Right kidney (tissue), 1 donor: ENCODE data around the gene HDDC3.
"Not testable (repeated sequence)": the region's sequence is repeated elsewhere in the genome, so short reads cannot be mapped to it uniquely, and the experiment has no call there.

Source experiments
- DNase-seq: peaks from one replicate; pipeline ENCODE4 v3.0.0-alpha.2; 2016

The HDDC3 gene

GRCh38 chr15:90932660-90932991 is 277 bp upstream of the HDDC3 start:
- no peak for DNase-seq

- no peak for DNase-seq
These were observed 848 bp downstream of the HDDC3 start for GRCh38 chr15:90931575-90931827.

DNA sequence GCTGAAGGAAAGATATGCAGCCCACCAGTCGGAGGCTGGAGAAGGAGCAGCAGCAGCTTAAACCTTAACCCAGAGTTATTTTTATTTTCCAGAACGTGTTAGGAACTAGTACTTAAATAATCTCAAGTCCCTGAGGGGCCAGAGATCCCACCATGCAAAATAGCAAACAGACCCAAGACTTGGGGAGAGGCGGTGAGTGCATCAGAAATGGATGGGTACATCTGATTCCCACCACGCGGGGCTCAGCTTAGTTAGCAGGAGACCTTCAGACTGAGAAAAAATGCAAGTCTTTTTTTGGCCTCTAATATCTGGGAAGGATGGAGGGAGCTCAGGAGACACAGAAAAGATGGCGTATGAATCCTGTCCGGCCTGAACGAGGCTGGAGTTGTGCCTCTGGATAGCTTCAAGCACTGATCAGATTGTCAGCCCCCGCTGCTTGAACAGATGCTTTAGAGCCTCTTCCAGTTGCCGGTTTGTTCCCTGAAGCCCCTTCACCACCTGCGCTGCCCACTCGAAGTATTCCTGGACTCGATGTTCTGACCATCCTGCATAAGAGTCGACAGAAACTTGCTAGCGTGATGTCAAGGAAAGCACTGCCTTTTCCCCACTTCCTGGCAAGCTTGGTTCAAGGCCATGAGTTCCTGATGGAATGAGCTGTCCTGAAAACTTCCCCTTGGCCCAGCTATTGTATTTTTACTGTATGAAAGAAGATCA is 1.3 kb downstream of the HDDC3 start:
- DNase-seq, result peak; percentile 16

DNA sequence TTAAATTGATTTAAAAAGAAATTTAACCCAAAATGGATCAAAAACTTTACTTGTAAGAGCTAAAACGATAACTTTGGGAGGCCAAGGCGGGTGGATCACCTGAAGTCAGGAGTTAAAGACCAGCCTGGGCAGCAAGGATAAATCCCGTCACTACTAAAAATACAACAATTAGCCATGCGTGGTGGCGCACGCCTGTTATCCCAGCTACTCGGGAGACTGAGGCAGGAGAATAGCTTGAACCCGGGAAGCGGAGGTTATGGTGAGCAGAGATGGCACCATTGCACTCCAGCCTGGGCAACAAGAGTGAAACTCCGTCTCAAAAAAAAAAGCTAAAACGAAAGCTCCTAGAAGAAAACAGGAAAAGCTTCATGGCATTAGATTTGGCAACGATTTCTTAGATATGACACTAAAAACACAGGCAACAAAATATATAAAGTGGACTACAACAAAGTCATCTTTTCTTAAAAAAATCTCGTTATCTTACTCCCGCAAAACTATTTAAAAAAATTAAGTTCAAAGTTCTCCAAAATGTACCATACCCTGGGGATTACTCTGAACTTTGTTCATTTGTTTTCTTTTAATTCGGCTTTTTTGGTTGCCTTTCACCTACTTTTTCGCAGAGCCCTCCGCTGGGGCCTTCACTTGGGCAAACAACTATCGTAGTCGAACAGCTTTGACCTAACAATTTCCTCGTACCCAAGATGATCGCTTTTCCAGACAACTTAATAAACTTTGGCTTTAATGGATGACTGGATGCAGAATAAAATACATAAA is 2.9 kb downstream of the HDDC3 start:
- DNase-seq, result no peak

DNA sequence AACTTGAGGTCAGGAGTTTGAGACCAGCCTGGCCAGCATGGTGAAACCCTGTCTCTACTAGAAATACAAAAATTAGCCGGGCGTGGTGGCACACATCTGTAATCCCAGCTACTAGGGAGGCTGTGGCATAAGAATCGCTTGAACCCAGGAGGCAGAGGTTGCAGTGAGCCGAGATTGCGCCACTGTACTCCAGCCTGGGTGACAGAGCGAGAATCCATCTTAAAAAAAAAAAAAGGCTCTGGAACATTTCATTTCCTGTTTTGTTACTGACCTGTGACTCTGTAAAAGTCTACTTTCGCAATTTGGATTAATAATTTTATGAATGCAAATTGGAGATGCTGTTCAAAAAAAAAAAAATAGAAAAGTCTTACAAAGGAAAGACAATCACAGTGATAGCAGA is 4.2 kb downstream of the HDDC3 start:
- DNase-seq, result not testable (repeated sequence)

DNA sequence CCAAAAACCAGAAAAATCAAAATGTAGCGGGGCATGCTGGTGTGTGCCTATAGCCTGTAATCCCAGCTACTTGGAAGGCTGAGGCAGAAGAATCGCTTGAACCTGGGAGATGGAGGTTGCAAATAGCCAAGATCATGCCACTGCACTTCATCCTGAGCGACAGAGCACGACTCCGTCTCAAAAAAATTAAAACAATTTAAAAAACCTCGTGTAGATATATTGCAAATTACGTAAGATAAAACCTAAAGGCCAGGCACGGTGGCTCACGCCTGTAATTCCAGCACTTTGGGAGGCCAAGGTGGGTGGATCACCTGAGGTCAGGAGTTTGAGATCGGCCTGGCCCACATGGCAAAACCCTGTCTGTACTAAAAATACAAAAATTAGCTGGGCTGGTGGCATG is 5.6 kb downstream of the HDDC3 start:
- DNase-seq, result not testable (repeated sequence)

DNA sequence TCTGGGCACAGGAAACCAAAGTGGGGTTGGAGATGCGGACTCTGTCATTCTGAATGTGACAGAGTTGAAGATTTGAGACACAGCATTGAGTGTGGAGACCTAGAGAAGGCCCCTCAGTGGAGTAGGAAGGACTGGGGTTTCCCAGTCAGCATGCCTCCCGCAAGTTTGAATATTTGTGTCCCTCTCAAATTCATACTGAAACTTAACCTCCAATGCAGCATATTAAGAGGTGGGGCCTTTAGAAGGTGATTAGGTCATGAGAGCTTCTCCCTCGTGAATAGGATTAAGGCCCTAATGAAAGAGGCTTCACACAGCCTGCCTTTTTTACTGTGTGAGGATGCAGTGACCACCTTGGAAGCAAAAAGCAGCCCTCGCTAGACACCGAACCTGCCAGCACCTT is 8.0 kb downstream of the HDDC3 start:
- no peak for DNase-seq

GRCh38 chr15:90922712-90923322 is 9.5 kb downstream of the HDDC3 start:
- DNase-seq, result not testable (repeated sequence)

DNA sequence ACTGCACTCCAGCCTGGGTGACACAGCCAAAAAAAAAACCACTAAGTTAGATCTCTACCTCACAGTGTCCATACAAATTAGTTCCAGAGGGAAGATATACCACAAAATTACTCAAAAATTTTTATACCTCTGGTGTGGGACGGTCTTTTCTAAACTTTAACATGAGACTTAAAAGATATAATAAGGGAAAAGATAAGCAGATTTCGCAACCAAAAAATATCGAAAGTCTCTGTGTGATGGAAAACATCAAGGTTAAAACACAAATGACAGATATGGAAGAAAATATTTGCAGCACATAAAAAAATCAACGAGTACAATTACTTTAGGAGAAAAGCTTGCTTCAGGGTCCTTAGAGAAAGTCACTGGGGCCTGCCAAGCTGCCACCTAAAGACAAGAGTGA is 10.5 kb downstream of the HDDC3 start:
- DNase-seq, result no peak

DNA sequence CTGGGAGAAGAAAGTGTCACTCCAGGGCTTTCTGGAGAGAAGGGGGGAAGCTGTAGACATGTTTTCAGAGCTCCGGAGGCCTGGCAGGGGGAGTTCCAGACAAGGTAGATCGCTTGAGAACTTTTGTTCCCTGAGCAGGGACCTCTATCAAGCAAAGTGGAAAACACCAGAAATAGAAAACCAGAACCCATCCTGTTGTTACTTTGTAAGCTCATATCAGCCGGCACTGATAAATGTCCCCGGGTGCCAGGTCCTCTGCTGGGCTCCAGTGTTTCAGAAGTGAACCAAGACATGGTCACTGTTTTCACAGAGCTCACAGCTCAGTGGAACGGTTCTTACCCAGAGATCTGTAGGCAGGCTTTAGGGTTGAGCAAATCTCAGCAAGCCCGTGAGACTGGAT is 13.5 kb downstream of the HDDC3 start:
- DNase-seq, result no peak

DNA sequence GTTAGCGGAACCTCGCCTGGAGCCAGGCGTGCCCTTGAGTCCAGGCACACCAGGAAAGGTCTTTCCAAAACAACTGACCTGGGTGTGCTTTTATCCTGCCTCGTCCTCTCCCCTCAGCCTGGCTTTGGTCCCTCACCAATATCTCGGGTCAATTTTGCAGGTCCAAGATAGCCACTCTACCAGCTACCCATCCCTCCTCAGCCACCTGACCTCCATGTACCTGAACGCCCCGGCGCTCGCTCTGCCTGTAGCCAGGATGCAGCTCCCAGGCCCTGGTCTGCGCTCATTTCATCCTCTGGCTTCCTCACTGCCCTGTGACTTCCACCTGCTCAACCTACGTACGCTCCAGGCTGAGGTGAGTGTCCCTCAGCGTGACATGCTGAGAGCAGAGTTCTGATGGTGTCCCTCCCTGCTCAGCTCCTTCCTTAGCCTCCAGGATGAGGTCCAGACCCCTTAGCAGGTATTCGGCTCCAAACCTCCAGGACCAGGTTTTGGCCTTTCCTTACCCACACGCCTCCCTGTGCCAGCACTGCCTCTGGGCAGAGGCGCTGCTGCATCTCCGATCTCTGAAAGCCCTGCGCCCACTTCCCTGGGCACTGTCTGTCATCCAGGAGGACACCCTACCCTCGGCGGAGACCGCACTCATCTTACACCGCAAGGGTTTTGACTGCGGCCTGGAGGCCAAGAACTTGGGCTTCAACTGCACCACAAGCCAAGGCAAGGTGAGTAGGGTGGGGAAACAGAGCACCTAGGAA is 14.1 kb downstream of the HDDC3 start:
- DNase-seq, result no peak

GRCh38 chr15:90917569-90917968 is 14.8 kb downstream of the HDDC3 start:
- no peak for DNase-seq

DNA sequence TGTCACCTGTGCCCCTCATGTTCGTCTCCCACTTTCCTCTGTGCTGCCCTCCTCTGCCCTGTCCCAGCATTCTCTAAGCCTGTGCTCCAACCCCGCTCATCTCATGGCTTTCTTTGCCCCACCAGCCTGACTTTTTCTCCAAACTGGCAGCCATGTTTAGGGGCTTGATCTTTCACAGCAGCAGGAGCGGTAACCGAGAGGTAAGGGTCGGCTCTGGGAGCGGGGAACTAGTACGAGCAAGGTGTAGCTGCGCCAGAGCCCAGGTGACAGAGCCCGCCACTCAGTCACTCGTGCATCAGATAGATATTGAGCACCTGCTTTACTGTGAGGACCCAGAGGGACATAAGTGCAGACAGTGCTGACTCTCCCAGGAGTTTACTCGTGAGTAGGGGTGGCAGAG is 15.9 kb downstream of the HDDC3 start:
- no peak for DNase-seq

DNA sequence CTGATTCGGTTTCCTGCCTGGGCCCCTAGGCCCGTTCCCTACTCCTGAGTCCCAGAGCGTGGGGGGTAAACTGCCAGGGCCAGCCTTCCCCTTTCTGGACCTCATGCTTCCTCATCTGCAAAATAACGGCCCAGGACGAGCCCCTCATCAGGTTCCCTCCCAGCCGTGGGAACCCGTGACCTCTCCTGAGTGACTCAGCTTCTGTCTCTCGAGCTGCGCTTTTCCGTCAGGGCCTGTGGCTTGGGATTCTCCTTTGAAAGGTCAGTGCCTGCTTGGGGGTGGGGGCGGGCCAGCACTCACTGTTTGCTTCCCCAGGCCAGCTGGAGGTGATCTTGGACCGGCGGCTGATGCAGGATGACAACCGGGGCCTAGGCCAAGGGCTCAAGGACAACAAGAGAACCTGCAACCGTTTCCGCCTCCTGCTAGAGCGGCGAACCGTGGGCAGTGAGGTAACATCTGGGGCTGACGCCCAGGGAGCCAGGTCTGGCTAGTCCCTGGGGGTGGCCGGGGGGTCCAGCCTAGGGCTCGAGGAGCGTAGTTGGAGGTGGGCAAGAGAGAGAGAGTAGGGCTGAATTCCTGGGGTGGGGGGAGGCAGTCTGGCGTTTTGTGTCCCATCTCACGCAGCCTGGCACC is 16.4 kb downstream of the HDDC3 start:
- no peak for DNase-seq

DNA sequence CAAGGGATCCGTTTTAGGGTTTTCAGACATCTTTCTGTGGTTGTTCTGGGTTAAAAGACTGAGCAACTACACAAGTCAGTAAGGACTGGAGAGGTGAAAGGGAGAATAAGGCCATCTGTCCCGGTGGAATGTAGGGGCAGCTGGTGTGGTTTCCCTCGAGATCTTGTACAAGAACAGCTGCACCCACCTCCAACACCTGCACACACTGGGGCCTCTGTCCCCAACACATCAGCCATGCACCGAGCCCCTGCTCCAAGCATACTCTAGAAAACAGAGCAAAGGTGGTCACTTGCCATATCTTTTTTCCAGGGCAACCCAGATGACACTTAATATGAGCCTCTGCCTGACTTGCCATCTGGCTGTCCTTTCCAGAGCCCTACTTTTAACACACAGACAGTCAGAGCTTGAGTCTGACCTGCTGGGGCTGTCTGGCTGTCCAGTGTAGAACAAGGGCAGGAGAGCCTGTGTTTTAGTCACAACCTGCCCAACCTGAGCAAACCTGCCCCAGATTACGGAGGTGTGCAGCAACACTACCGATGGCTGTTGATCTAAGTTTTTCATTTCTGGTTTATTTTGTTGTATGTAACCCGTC is 17.0 kb downstream of the HDDC3 start:
- no peak for DNase-seq

DNA sequence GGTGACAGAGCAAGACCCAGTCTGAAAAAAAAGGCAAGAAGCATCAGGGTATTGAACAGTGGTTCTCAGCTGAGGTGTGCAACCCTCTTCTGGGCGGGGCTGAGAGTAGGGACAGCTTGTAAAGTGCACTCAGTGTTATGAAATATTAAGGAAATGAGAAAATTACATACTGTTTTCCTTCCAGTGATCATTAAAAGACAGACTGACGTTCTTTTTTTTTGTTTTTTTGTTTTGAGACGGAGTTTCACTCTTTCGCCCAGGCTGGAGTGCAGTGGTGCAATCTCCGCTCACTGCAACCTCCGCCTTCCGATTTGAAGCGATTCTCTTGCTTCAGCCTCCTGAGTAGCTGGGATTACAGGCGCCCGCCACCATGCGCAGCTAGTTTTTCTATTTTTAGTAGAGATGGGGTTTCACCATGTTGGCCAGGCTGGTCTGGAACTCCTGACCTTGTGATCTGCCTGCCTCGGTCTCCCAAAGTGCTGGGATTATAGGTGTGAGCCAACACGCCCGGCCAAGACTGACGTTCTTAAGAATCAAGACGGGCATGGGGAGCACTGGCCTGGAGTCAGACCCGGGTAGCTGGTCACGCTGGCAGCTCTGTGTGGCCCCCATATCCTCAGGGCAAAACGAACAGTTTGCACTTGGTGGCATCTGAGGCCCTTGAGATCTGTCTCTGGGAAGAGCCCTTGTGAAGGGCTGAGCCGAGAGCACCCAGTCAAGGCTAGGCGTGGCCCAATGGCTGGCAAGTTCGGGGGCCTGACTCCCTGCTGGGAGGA is 17.9 kb downstream of the HDDC3 start:
- DNase-seq, result no peak

GRCh38 chr15:90913398-90913944 is 18.9 kb downstream of the HDDC3 start:
- DNase-seq, result no peak

GRCh38 chr15:90912770-90913075 is 19.6 kb downstream of the HDDC3 start:
- no peak for DNase-seq

DNA sequence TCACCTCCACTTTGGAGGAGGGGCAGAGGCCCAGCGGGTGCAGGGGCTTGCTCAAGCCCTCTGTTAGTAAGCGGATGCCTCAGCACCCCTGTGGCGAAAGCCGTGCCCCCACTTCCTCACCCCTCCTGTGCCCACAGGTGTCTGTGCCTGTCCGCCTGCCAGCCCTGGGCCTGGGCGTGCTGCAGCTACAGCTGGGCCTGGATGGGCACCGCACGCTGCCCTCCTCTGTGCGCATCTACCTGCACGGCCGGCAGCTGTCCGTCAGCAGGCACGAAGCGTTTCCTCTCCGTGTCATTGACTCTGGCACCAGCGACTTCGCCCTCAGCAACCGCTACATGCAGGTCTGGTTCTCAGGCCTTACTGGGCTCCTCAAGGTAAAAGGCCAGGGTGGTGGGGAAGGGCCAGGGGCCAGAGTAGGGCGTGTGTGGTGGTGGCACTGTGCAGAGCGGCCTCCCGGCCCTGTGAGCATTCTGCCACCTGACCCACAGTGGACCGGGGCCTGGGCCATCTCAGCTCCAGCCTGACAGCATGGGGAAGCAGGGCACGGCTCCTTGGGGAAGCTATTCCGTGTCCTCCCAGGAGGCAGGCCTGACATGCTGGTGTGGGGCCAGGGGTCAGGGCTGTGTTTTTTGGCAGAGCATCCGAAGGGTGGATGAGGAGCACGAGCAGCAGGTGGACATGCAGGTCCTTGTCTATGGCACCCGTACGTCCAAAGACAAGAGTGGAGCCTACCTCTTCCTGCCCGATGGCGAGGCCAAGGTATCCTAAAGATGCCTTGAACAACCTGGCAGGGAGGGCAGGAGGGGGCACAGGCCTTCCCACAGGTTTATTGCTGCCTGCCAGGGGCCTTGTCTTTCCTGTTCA is 20.2 kb downstream of the HDDC3 start:
- DNase-seq, result no peak

DNA sequence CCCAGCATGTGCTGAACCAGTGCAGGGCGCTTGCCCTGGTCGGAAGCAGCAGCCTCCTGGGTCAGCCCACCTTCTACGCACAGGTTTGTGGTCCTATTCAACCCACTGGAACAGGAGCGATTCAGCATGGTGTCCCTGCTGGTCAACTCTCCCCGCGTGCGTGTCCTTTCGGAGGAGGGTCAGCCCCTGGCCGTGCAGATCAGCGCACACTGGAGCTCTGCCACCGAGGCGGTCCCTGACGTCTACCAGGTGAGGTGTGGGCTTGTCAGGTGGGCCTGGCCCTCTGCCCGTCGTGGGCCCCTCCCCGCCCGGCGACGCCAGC is 21.1 kb downstream of the HDDC3 start:
- DNase-seq, result no peak
